Spleen (tissue), 11 donors: ENCODE data around the gene PITX1. TPM values are rescaled to one million over a fixed set of nuclear protein-coding genes. Genes with fewer than 3 reads are reported as not detected.
"Not testable (repeated sequence)": the region's sequence is repeated elsewhere in the genome, so short reads cannot be mapped to it uniquely, and the experiment has no call there.

ENCODE experiments used
- DNase-seq: peaks from one replicate; pipeline ENCODE4 v3.0.0-alpha.2; 2020
- H3K27ac ChIP-seq, 8 donors: fragments of 200-600 bp; sonication (generic) in 7 of 8; 1 replicate in 4 of 8; 2 replicates in 4 of 8; pipeline versions ENCODE4 v1.5.0 to v1.8.0; 2016 to 2021; ENCODE audit warnings: inconsistent platforms in 4 of 8, mild to moderate bottlenecking in 4 of 8, moderate library complexity in 1 of 8
- H3K27me3 ChIP-seq, 7 donors: fragments of 200-600 bp; sonication (generic) in 6 of 7; replicated peaks in 1 of 7; 1 replicate in 4 of 7; 2 replicates in 3 of 7; pipeline versions ENCODE4 v1.5.0 to v1.8.0; 2016 to 2021; ENCODE audit warnings: inconsistent platforms in 3 of 7, mild to moderate bottlenecking in 1 of 7
- H3K36me3 ChIP-seq, 6 donors: fragments of 200-600 bp; sonication (generic) in 5 of 6; 1 replicate in 4 of 6; 2 replicates in 2 of 6; pipeline versions ENCODE4 v1.5.0 to v1.8.0; 2016 to 2021; ENCODE audit warnings: inconsistent platforms in 2 of 6
- H3K4me1 ChIP-seq, 6 donors: fragments of 200-600 bp; sonication (generic) in 5 of 6; 1 replicate in 3 of 6; 2 replicates in 3 of 6; pipeline versions ENCODE4 v1.5.0 to v1.8.0; 2016 to 2021; ENCODE audit warnings: inconsistent platforms in 3 of 6
- H3K4me3 ChIP-seq, 8 donors: fragments of 200-600 bp; sonication (generic) in 7 of 8; 1 replicate in 4 of 8; 2 replicates in 4 of 8; pipeline versions ENCODE4 v1.5.0 to v1.8.0; 2016 to 2021; ENCODE audit warnings: inconsistent platforms in 4 of 8, mild to moderate bottlenecking in 4 of 8, moderate library complexity in 2 of 8
- H3K9me3 ChIP-seq, 8 donors: fragments of 200-600 bp; sonication (generic) in 7 of 8; 1 replicate in 4 of 8; 2 replicates in 4 of 8; pipeline versions ENCODE4 v1.5.0 to v1.8.0; 2016 to 2021; ENCODE audit warnings: inconsistent platforms in 4 of 8
- CTCF ChIP-seq, 11 experiments: fragments of 200-600 bp in 7 of 11; fragments of 450-650 bp in 4 of 11; sonication (generic) in 4 of 11; IDR thresholded peaks in 8 of 11; conservative IDR thresholded peaks in 3 of 11; 1 replicate in 7 of 11; 2 replicates in 4 of 11; pipeline versions ENCODE4 v1.4.0 to v1.8.0; 2016 to 2021; ENCODE audit warnings: antibody characterized with exemption in 11 of 11, inconsistent platforms in 4 of 11, mild to moderate bottlenecking in 1 of 11
- POLR2A ChIP-seq, 3 donors: fragments of 450-650 bp; IDR thresholded peaks; one replicate each; pipeline ENCODE4 v1.5.1; 2017; ENCODE audit warnings: antibody characterized with exemption in 3 of 3, mild to moderate bottlenecking in 1 of 3
- POLR2AphosphoS5 ChIP-seq, 3 donors: sonication (generic); formaldehyde crosslinking; IDR thresholded peaks; one replicate each; pipeline ENCODE4 v1.5.1; 2017; ENCODE audit warnings: antibody characterized with exemption in 3 of 3
- WGBS, 5 donors: extraction: QIAGEN DNeasy Blood & Tissue Kit in 3 of 5; methylation state at CpG; one replicate each; pipeline versions ENCODE4 v1.1.5 to v1.1.7; 2013 to 2018; 5-methylcytosine and 5-hydroxymethylcytosine counted together
- intact Hi-C: fragments of 100-400 bp; cut with DNase I; formaldehyde crosslinking; loops from one replicate; pipeline ENCODE4 v1.15.0; 2023; ENCODE audit warnings: low total_unique reads
- polyA plus RNA-seq, 3 donors: library from polyadenylated mRNA; stranded (reverse); fragments of 200-250 nt; gene quantifications; one replicate each; pipeline ENCODE4 v1.2.1, GENCODE V29; 2013
- total RNA-seq, 7 donors: library from RNA; depleted of rRNA in 3 of 7; stranded (reverse); fragments of >200 nt in 3 of 7; fragmentation: NEBNext Ultra II Directional in 4 of 7; extraction: Animal tissue kit (Norgen Biotek cat#: 25700) in 4 of 7; gene quantifications; one replicate each; pipeline versions ENCODE4 v1.1.0 to v1.2.1, GENCODE V29; 2016 to 2021
- donor health status: healthy with polysubstance abuse.
- donor health status: DM: no; HTN: no; CAD: no; lungs with moderate emphysema.
- donor health status: DM: no; HTN: no; CAD: no.
- donor health status: Bipolar disorder and iron deficiency.
- donor health status: healthy.
- donor health status: DM: no; HTN: no; CAD: no.
- donor health status: DM: yes; HTN: yes; CAD: no.

The PITX1 gene
- total and polyA plus RNA-seq, 10 donors = 0.04 to 0.98 (median 0.24) TPM; not detected in 6

GRCh38 chr5:135005076-135005475, 29.0 kb downstream of the PITX1 start:
- Histone ChIP-seq H3K4me3 (no peak overlapping the region), H3K9me3 (no peaks in the 10 kb centered on the region), H3K4me1 (no peaks in the 10 kb centered on the region), H3K27ac (no peak overlapping the region), H3K36me3 (no peaks in the 10 kb centered on the region), H3K27me3 (no peaks in the 10 kb centered on the region)
- no peak for DNase-seq
- intact Hi-C loops = no loop called here
- TF ChIP-seq POLR2A (IDR thresholded peaks at IDR 0.05) (no peak), CTCF (IDR thresholded peaks at IDR 0.05 in 8 of 11, conservative IDR thresholded peaks at IDR 0.05 in 3 of 11) (no peak), POLR2AphosphoS5 (IDR thresholded peaks at IDR 0.05) (no peak)
- 60 to 93% (median 88%) methylated on average over 2 to 3 of the region's 3 CpGs for whole genome bisulfite sequencing, 5 donors

DNA sequence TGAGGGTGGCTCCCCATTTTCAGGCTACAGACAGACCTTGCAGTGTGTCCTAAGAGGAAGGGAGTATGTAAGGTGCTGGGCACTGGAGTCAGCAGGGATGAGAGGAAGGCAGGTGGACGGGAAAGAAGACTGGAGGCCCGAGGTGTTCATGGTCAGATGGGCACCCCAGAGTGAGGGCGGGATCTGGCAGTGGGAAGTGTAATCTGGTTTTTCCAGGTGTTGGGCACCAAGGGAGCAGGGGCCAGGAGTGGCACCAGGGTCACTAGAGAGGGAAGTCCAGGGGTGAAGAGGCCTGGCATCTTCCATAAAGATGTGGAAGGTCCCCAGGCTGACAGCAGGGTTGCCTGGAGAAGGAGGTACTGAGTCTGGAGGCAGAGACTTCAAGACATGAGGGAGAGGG, 29.7 kb downstream of the PITX1 start:
- TF ChIP-seq POLR2A (IDR thresholded peaks at IDR 0.05) (no peak), POLR2AphosphoS5 (IDR thresholded peaks at IDR 0.05) (no peak), CTCF (IDR thresholded peaks at IDR 0.05 in 8 of 11, conservative IDR thresholded peaks at IDR 0.05 in 3 of 11) (no peak)
- H3K4me1 ChIP-seq = no peaks in the 10 kb centered on the region
- H3K36me3 ChIP-seq = no peaks in the 10 kb centered on the region
- H3K27me3 ChIP-seq = no peaks in the 10 kb centered on the region
- intact Hi-C loops = no loop called here
- no peak overlapping the region for H3K27ac ChIP-seq
- 82 to 99% (median 87%) methylated on average over 3 of the region's 3 CpGs for WGBS, 5 donors
- DNase-seq = no peak
- H3K9me3 ChIP-seq = no peaks in the 10 kb centered on the region
- H3K4me3 ChIP-seq = no peak overlapping the region

DNA sequence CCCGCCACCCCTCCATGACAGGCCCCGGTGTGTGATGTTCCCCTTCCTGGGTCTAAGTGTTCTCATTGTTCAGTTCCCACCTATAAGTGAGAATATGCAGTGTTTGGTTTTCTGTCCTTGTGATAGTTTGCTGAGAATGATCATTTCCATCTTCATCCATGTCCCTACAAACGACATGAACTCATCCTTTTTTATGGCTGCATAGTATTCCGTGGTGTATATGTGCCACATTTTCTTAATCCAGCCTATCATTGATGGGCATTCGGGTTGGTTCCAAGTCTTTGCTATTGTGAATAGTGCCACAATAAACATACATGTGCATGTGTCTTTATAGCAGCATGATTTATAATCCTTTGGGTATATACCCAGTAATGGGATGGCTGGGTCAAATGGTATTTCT, 36.0 kb downstream of the PITX1 start:
- H3K9me3 ChIP-seq, intact Hi-C loops, H3K27ac ChIP-seq, H3K4me3 ChIP-seq, H3K27me3 ChIP-seq, DNase-seq, H3K36me3 ChIP-seq: not testable (repeated sequence)
- H3K4me1 ChIP-seq = peaks cover 0 to 12% (median 2%) of the 10 kb centered on the region in 6 donors
- 85 to 97% (median 95%) methylated on average over 5 of the region's 5 CpGs for WGBS, 5 donors

- intact Hi-C loops = no loop called here
- H3K9me3 ChIP-seq = no peaks in the 10 kb centered on the region
- WGBS, 5 donors = 83 to 92% (median 88%) methylated on average over 11 of the region's 11 CpGs
Measured at GRCh38 chr5:134997015-134997414, 37.0 kb downstream of the PITX1 start.

More at GRCh38 chr5:134997015-134997414, 37.0 kb downstream of the PITX1 start:
- Histone ChIP-seq H3K4me3 (no peak overlapping the region), H3K36me3 (no peaks in the 10 kb centered on the region), H3K27ac (no peak overlapping the region), H3K27me3 (no peaks in the 10 kb centered on the region), H3K4me1 (peaks cover 0 to 12% (median 2%) of the 10 kb centered on the region in 6 donors)
- TF ChIP-seq POLR2A (IDR thresholded peaks at IDR 0.05) (no peak), POLR2AphosphoS5 (IDR thresholded peaks at IDR 0.05) (no peak), CTCF (IDR thresholded peaks at IDR 0.05 in 8 of 11, conservative IDR thresholded peaks at IDR 0.05 in 3 of 11) (no peak)
- DNase-seq = no peak
